Ramos (cell line): Measurements from ENCODE around the gene TCERG1.

Source experiments
- in situ Hi-C: fragments of 300-500 bp; cut with MboI; formaldehyde crosslinking; loops from one replicate; pipeline ENCODE4 v1.14.3; 2022; ENCODE audit warnings: low sequenced_read_pairs; ENCODE audit not compliant: unreplicated experiment

TCERG1 gene

GRCh38 chr5:146448783-146449519 lies 1.8 kb downstream of the TCERG1 start:
- in situ Hi-C loops = loop anchor here (25.0 kb wide), 1 partner anchor 762 kb away; no protein-coding TSS in a partner anchor

- in situ Hi-C loops = no loop called here
These were observed 2.9 kb downstream of the TCERG1 start for GRCh38 chr5:146450002-146450401.

GRCh38 chr5:146451411-146451810 lies 4.3 kb downstream of the TCERG1 start:
- in situ Hi-C loops = no loop called here

DNA sequence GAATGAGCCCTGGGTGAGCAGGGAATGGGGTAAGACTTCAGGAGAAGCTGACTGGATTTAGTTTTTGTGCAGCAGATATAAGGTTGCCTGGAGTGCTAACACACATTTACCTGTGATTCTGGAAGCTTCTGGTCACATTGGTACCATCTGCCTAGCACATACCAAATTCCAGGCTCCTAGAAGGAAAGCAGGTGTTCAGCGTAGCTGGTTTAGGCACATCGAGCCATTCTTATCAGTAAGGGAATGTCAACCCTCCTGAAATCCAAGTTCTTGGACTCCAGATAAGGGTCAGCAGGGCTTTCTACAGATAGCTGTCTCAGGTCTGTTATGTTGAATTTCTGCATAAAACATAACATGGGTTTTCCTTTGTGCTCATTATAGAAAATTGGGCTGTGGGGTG lies 10.3 kb downstream of the TCERG1 start:
- in situ Hi-C loops = no loop called here

GRCh38 chr5:146458894-146459293 lies 11.8 kb downstream of the TCERG1 start:
- in situ Hi-C loops = no loop called here

DNA sequence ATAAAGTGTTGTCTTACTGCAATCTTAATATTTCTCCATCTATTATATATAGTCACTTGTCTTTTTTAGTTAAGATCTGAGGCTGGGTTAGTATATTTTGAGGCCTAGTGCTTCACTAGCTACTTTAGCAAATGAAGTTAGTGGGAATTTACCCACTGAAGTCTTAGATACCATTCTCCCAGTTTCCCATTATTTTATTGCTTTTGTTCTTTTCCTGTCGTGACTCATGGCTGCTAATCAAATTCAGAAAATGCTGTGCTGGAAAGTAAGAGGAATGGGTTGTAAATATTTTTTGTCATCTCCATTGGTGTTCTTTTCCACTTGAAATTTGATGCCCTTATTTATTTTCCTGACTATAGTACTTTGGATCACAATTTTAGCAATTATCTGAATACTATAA lies 14.2 kb downstream of the TCERG1 start:
- in situ Hi-C loops = no loop called here

DNA sequence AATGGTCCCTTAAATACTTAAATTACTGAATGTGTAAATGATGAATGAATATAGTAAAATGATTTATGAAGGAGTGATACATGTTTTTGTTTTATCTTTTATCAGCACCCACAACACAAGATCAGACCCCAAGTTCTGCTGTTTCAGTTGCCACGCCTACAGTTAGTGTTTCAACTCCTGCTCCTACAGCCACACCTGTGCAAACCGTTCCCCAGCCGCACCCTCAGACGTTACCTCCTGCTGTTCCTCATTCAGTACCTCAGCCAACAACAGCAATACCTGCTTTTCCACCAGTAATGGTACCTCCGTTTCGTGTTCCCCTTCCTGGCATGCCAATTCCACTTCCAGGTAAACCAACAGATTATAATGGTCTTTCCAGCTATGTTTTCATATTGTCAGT lies 16.3 kb downstream of the TCERG1 start:
- in situ Hi-C loops = no loop called here

DNA sequence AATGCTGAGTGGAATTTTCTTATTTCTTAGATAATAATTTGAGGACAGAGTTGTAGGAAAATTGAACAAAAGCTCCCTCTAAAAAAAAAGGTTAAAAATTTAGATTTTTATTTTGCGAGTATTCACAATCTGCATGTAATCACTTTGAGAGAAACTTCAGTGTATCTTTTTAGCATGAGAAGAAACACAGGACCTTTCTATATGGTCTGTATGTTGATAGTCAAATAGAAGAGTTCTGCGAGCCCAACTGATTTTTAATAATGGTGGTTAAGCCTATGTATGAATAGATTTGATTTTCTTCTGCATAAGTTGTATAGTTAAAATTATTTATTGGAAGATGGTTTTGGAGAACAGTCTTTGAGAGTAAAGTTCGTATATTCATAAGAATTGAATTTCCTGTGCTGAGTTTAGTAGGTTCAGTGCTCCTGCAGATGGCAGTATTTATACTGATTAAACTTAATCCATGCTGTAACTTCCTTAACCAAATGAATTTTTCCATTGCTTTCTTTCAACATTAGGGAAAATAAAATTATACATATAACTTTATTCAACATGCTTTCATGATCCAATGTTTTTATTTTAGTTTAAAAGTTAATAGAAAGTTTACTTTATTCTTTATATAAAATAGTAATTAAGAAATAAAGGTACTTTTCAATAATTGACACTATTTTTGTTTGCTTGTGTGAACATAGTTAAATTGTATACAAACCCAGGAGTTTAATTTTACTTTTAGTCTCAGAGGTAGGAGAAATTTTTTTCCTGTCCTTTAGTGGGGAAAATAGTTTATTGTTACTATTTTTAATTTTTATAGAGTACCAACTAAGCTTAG lies 19.6 kb downstream of the TCERG1 start:
- in situ Hi-C loops = no loop called here

GRCh38 chr5:146467760-146468159 lies 20.6 kb downstream of the TCERG1 start:
- in situ Hi-C loops = no loop called here

GRCh38 chr5:146474065-146474464 lies 26.9 kb downstream of the TCERG1 start:
- in situ Hi-C loops = loop anchor here (10.0 kb wide), 1 partner anchor 339 kb away; no protein-coding TSS in a partner anchor

DNA sequence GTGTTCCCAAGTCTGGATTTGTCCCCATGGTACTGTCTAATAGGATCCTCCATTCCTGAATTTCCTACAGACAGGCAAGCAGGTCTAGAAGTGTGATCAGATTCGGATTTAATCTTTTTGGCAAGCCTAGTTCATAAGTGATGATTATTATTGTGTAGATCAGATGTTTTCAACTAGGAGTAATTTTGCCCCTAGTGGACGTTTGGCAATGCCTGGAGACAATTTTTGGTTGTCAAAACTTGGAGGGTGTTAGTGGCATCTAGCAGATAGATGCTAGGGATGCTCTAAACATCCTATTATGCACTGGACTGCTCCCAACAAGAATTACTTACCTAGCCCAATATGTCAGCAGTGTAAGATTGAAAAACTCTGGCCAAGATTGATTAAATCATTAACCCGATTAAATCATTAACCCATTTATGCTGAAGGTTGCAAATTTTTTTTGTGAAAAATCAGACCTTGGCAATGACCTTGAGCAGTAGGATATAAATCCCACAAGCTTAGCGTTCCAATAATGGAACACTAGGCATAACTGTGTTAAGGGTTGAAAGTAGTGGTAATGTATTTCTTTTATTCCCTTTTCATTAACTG lies 28.2 kb downstream of the TCERG1 start:
- in situ Hi-C loops = loop anchor here (10.0 kb wide), 1 partner anchor 340 kb away; no protein-coding TSS in a partner anchor

- in situ Hi-C loops = loop anchor here (10.0 kb wide), 1 partner anchor 341 kb away; no protein-coding TSS in a partner anchor
These were observed 28.8 kb downstream of the TCERG1 start for GRCh38 chr5:146475906-146476305.

- in situ Hi-C loops = no loop called here
These were observed 35.6 kb downstream of the TCERG1 start for GRCh38 chr5:146482775-146483174.

DNA sequence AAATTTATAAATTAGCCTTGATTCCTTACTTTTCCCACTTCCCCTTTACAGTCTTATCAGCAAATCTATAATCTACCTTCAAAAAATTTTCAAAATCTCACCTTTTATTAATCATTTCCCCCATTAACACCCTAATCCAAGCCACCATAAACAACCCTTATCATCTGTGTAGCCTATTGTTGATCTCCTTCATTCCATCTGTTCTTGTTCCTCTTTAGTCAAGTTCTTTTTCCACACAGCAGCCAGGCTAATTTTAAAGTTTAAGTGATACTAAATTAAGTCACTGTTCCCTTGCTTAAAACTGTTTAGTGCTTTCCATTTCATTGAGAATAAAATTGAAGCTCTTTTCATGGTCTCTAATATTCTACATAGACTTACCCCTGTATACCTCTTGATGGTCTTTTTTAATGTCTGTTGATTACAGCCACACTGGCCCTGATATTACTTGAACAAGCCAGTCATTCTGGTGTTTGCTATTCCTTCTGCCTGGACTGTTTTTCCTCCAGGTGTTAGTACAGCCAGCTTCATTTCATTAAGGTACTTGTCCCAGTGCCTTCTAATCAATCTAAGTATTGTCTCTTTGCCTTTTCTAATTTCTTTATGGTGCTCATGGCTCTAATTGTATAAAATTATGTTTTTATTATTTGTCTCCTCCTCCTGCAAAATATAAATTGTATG lies 37.7 kb downstream of the TCERG1 start:
- in situ Hi-C loops = no loop called here

DNA sequence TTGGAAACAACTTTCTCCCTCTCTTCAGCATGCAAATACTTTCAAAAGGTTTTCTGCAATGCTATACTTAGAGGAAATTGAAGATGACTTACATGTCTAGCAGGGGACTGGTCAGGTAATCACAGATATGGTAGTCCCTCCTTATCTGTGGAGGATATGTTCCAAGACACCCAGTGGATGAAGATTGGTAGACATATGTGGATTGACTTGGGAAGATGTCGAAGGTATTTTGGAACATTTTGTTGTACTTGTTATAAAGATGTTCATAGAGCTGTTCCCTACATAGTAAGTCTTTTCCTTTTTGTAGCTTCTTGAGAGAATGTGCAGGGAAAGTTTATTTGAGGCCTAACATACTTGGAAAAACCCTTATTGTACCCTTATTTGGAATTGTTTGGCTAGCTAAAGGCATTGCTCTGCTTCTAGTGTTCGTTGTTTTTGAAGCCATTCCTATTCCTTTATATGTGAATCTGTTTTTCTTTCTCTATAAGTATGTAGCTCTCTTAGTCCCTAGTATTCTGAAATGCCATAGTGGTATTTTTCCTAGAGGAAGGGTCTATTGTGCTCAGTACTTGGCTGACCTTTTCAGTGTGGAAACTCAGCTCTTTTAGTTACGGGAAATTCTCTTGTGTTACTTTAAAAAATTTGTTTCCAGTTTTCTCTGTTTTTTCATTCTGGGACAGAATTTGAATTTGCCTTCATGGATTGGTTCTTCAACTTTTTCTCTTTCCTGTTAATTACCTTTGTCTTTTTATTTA lies 43.1 kb downstream of the TCERG1 start:
- in situ Hi-C loops = no loop called here

- in situ Hi-C loops = no loop called here
These were observed 47.5 kb downstream of the TCERG1 start for GRCh38 chr5:146494656-146495055.

GRCh38 chr5:146499680-146500079 lies 52.5 kb downstream of the TCERG1 start:
- in situ Hi-C loops = no loop called here

- in situ Hi-C loops = no loop called here
These were observed 60.3 kb downstream of the TCERG1 start for GRCh38 chr5:146507428-146507827.

- in situ Hi-C loops = no loop called here
These were observed 63.5 kb downstream of the TCERG1 start for GRCh38 chr5:146510559-146511125.
